Measurements from ENCODE around the gene SPAG8.
A peak's percentile ranks its signal among the peaks of the same experiment; 100 is the strongest.

Gene SPAG8

DNA sequence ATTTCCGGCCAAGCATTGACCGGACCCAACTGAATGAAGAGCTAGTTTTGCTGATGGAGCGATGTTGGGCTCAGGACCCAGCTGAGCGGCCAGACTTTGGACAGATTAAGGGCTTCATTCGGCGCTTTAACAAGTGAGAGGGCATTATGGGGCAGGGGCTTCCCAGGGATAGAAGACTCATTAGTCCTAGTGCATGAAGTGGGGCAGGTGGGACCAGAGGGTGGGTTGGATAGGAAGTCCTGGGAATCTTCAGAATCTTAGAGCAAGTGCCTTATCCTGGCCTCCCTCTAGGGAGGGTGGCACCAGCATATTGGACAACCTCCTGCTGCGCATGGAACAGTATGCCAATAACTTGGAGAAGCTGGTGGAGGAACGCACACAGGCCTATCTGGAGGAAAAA is 6.0 kb downstream of the SPAG8 start:
- DNase-seq, result no peak

DNA sequence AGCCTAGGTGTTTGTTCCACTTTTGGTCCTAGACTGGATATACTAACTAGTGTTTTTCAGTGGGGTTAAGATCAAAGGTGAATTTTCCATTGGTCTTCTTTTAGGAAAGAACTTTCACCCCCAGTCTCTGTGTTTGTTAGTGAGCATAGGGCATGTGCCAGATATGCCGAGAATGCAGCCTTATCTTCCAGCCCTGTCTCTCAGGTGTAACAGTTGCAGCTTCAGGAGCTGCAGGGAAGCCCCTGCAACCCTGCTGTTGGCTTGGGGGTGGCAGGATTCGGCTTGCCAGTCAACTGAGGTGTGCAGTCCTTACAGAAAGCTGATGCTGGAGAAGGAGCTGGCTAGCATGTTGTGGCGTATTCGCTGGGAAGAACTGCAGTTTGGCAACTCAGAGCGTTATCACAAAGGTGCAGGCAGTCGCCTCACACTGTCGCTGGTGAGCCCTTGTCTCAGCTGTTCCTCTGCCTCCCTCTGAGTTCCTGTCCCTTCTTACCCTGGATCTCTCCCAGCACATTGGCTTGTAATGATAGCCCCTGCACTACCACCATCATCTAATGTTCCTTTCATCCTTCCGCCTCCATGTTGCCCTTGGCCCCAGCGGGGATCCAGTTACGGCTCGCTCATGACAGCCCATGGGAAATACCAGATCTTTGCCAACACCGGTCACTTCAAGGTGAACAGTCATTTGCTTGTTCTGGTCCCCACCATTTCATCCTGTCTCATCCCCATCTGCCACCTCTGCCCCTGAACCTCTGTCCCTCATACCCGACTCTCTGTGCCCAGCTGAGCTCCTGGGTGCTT is 10.5 kb downstream of the SPAG8 start:
- no peak for DNase-seq

DNA sequence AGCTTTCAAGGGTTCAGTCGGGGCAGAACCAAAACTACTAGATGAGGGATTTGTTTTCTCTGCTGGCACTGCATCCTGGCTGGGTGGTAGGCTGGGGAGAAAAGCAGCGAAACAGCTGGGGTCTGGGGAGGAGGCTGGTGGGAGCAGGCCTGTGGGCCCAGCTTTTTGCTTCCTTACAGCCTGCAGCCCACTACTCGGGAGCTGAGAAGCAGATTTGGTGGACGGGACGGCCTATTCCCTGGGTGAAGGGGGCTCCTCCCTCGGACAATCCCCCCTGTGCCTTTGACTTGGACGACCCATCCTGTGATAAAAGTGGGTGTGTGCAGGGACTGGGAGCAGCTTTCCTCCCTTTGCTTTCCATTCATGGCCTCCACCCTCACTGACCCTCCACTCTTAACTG is 11.5 kb downstream of the SPAG8 start:
- no peak for DNase-seq

DNA sequence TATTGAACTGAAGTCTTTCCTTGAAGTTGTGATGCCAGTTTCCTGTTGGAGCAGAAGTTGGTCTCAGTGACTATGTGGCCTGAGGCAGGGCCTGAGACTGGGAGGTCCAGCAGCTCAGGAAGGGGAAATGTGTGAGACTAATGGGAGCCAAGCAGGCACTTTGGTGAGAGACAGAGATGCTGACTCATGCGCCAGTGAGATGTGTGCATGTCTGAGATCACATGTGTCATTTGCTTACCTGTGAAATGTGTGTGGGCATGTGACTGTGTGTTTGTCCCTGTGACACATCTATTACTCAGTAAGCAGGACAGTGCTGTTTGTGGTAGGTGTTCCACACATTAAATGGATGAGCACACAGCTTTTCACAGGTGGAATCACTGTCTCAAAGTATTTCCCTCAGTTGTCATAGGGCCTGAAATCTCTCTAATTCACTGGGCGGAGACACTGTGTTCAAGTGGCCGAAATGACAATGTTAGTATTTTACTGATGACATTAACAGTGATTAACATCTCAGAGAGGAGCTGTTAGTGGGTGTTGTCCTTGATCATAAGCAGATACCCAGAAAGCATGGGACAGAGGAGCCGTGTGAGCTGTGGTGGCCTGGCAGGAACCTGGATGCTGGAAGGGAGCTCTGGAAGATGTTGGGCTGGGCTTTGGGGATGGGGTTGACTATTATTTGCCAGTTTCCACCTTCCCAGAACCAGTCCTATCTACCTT is 13.2 kb downstream of the SPAG8 start:
- DNase-seq, result no peak

DNA sequence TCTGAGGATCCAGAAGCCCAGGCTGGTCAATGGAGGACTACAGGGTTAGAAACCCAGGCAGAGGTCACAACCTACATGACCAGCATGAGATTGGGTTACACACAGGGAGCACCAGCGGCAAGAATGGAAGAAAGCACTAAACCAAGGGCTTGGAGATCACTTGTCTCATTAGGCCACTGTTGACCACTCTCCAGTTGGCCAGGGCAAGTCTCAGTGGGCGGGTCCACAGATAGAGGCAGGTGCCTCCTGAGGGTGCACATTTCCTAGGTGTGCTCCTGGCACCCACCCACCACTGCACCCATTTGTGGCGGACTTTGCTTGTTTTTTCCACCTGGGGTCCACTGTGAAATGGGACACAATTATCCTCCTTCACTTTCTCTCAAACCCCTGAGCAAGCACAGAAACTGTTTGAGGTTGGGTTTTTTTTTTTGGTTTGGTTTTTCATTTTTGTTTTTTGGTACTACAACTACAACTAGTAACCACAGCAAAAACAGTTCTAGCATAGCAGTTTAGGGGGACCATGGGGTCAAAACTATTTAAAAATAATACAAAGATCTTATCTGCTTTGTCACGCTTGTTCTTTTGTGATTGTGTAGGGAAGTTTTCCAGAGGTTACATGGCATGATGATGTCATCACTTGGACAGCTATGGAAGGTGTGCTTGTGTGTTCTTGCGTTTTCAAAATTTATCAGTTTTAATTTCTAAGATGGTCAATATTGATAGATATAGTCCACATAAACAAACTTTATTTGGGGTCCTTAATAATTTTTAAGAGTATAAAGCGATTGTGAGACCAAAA is 14.6 kb downstream of the SPAG8 start:
- DNase-seq, result no peak

DNA sequence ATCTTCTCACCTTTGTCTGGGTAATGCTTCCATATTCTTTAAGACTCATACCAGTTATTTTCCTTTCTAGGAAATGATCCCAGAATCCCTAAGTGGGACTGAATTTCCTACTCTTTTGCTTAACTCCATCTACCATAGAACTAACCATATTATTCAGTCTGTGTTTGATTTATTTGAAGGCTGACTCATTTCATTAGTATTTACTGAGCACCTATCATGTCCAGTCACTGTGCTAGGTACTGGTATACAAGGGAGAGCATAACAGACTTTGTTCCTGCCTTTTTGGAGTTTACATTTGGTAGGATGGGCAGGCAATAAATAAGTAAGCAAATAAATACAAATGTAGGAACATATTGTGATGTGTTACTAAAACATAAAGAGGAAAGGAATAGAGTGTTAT is 16.4 kb downstream of the SPAG8 start:
- DNase-seq, result no peak

DNA sequence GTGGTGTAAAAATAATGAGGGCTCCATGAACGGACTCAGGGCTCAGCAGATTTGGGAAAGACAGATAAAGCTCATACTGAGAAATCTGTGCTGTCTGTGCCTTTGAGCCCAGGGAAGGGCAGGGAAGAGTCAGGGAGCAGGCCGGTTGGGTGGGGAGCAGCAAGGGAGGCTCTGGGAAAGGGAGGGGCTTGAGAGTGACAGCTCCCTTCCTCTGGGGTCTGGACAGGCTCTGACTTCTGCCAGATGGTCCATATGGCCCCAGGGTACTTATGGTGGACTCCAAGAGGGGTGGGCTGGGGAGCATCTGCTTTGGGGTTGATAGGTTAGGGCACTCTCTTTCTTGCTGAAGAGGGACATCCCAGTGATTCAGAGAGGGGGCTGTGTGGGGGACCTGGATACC is 18.6 kb downstream of the SPAG8 start:
- no peak for DNase-seq

DNA sequence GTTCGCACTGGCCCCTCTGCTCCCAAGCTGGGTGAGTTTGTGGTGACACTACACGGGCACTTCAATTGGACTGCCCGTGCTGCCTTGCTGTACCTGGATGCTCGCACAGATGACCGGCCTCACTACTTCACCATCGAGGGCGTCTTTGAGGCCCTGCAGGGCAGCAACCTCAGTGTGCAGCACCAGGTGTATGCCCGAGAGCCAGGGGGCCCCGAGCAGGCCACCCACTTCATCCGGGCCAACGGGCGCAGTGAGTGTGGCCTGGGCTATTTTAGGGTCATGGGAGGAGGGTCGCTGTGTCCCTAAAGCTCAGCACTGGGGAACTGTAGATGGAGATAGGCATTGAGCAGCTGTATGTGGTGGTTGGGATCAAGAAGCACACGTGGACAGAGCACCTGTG is 19.2 kb downstream of the SPAG8 start:
- DNase-seq, result no peak

DNA sequence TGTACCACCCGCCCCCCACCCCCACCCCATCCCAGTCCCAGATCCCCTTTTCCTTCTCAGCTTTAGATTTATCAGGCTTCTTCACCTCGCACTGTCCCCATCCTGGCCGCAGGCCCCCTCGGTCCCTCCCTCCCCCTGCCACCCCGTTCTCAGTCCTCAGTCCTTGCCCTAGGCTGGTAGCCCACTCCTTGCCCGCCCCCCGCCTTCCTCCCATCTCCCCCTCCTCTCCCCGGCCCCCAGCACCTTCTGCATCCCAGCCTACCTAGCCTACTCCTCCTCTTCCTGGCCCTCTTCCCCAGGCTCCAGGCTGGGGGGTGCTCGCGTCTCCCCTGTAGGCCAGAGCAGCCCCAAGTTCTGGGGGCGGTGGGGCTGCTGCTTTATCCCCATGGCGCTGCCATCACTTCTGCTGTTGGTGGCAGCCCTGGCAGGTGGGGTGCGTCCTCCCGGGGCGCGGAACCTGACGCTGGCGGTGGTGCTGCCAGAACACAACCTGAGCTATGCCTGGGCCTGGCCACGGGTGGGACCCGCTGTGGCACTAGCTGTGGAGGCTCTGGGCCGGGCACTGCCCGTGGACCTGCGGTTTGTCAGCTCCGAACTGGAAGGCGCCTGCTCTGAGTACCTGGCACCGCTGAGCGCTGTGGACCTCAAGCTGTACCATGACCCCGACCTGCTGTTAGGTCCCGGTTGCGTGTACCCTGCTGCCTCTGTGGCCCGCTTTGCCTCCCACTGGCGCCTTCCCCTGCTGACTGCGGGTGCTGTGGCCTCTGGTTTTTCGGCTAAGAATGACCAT is 19.8 kb downstream of the SPAG8 start:
- DNase-seq, result no peak

DNA sequence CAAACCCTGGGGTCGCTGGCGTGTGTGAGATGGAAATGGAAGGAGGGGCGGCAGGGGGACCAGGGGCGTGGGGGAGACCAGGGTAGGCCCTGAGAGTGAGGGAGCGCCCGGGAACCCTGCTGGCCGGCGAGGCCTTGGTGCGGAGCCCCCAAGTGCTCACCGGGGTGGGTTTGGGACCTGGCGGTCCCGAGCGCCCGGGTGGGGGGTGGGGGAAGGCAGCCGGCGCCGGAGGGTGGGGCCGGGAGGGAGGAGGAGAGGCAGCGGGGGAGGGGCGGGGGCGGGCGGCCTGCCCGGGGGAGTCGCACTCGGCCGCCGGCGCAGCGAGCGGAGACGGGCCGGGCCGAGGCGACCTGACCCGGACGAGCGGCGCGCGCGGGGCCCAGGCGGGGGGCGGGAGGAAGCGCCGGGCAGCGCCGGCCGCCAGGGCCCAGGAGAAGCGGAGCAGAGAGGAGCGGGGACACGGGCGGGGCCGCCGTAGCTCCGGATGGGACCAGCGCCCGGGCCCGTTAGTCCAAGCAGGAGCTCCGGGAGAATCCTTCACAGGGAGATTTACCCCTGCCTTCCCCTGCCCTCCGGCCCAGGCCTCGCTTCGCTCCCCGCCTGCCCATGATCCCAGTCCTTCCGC is 20.7 kb downstream of the SPAG8 start, which contains the start of gene NPR2:
Gene NPR2 (plus strand): TSS at position 295 of the 625 bp plus-strand sequence. CDS start 818 bp downstream, outside the sequence.
- DNase-seq, result no peak

DNA sequence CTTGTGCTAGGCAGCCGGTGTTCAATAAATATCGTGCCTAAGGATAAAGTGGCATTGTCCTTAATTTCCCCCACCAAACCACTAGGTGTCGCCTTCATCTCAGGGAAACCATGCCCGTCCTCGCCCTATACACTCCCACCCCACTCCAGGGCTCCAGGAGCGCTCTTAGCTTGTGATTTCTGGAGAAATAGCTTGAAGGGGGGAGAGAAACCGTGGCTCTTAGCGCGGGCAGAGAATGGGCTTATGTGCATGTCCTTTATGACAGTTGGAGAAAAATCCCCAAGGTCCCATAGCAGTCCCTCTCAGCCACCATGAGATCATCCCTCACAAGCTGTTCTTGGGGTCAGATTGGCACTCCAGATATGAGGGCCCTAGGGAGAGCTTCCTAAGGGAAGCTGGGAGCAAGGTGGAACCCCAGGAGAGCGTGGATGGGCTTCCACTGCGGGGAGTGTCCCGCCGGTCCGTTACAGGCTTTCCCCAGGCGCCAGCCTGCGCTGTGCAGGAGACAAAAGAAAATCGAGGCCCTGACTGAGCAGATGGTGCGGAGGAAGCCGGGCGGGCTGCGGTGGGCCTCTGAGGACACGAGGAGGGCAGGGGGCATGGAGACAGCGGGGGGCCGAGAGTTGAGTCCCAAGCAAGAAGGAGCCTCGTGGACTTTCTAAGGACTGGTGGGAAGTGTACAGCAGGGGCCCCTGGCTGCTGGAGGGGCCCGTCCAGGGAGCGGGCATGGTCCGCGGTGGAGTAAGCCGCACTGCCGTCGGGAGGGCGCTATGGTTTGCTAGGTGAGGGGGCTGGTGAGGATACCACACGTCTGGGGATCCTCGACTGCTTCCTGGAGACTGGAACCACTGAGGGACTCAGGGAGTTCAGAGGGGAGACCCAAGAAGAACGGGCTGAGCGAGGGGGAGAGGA is 21.4 kb downstream of the SPAG8 start:
- peak; percentile 50 for DNase-seq

DNA sequence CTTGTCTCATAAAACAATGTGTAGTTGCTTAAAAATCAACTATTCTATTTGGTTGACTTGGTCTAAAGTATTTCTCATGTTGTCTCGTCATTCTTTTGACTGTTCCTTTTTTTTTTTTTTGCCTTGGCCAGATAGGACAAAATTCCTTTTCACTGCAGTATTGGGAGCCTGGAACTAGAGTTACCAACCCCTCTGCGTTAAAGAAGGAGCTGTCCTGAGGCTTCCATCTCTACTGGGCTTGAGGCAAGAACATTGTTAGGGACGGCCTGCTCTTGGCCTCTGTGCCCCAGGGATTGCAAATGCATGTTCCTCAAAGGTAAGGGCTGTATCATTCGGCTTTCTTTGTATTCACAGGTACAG is 22.1 kb downstream of the SPAG8 start:
- DNase-seq, result no peak

DNA sequence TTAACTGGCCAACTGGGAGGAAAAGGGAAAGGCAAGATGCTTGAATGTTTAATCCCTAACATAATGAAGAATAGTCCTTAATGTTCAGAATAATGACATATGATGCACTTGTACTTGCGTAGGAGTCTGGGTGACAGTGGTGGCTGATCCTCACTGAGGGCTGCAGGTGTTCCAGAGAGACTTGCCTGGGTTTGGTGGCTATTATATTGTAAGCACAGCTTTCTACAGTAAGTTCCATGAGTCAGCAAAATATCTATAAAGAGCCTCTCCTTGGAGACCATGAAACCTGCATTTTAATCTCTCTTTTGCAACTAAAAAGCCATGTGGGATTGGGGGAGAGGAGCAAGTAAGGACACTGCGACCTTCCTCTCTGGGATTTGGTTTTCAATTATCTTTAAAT is 22.5 kb downstream of the SPAG8 start:
- DNase-seq, result no peak

DNA sequence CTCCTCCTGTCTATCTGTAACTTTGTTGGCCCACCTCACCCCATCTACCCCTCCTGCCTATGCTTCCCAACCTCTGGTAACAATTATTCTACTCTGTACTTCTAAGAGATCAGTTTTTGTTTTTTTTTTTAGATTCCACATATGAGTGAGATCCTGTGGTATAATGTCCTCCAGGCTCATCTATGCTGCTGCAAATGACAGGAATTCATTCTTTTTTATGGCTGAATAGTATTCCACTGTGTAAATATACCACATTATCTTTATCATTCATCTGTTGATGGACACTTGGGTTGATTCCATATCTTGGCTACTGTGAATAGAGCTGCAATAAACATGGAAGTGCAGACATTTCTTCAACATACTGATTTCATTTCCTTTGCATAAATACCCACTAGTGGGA is 28.6 kb downstream of the SPAG8 start:
- DNase-seq, result no peak

DNA sequence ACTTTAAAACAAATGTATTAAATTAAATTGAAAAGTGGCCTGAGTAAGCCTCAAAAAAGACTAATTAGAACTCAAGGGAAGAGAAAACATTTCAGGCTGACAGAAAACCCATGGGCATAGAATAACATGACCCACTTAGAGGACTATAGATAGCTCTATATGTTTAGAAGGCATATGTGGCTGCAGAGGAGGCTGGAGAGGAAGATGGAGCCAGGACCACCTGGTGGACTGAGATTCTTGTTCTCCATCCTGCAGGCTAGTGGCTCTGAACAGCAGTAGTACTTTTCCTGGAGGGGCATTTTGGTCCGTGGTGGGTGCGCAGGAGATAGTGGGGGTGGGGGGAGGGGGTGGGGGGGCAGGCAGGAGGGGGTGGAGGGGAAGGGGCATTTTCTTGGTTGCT is 31.0 kb downstream of the SPAG8 start:
- DNase-seq, result no peak

DNA sequence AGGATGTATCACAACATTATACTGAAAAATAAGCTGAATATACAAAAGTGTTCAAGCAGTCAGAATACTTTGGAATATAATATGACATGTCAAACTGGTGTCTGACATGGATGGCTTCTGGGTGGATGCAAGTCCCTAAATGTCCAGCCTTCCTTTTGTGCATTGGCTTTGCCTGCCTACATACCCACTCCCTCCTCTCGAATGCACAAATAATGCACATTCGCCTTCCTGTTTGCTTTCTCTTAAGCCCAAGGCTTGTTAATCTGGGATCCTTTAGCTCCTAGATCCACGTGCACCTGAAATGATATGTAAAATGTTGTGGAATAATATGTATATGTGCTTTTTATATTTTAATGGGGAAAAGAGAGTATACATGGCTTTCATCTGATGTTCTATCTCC is 33.6 kb downstream of the SPAG8 start:
- no peak for DNase-seq

DNA sequence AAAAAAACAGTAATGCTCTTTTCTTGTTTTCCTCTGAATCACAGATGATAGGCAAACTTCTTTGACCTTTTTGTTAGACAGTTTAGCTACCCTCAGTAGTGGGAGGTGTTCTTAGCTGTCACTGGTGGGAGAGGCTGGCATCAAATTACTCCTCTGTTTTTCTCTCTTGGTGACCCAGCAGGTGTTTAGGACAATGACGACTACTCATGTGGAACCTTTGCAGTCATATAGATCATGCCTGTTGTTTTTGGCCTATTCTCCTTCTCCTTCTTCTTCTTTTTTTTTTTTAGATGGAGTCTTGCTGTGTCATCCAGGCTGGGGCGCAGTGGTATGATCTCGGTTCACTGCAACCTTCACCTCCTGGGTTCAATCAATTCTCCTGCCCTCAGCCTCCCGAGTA is 36.0 kb downstream of the SPAG8 start:
- DNase-seq, result no peak

DNA sequence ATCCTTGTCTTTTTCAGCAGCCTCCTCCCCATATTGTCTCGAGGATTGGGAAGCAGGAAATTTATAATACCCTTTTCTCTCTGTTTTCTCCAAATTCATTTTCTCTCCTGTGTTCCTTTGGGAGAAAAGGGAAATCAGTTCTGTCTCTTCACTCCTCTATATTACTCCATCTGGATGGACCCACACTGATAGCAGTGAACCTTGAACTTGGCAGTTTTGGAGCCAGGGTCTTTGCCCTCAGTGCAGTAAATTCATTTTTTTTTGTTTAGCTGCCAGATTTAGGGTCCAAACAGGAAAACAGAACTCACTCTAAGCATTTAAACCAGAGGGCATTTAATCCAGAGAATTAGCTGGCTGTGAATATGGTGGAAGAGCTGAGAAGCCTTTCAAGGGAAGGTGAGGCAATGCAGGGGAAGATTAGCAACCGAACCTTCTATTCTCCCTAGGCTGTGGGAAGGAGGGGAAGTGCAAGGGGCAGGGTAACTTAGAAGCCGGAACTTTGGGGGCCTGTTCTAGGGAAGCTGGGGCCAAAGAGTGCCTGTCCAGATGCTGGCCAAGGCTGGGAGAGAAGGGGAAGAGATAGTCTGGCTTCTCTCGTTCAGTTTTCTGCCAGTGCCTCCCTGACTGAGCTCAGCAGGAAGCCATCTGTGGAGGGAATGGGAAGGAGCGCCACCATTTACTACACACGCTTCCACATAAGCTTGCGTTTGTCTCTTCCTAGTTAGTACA is 37.0 kb downstream of the SPAG8 start:
- DNase-seq, result no peak

DNA sequence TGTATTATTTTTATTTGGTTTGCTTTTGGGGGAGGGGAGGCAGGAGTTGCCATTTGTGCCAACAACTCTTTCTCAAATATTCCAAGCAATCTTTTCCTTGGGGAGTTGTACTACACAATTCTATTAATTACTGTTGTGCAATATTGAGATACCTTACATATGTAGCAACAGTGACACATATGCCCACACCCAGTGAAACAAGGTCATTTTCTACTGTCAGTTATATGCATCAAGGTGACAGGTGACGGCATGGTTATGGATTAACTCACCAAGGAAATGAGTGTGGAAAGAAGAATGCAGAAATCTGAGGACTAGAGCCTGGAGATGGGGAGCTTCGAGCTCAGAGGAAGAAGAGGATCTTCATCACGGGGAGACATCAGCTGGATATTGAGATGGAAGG is 40.1 kb downstream of the SPAG8 start:
- DNase-seq, result no peak

DNA sequence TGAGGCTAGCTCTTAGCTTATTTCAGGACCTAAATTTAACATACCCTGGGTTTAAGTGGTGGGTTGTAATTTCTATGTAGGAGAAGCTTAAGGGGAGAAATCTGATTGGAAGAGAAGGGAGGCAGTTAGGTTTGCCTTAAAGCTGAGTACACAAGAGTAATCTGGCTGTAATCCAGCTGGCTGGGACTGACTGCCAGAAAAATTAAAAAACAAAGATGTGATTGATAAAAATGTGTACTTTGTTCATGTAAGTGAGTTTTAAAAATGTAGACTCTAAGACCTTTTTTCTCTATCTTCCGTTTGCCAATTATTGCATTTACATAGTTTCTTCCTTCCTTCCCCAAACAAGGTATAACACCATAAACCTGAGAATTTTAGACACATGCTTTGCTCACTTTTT is 40.5 kb downstream of the SPAG8 start:
- no peak for DNase-seq

DNA sequence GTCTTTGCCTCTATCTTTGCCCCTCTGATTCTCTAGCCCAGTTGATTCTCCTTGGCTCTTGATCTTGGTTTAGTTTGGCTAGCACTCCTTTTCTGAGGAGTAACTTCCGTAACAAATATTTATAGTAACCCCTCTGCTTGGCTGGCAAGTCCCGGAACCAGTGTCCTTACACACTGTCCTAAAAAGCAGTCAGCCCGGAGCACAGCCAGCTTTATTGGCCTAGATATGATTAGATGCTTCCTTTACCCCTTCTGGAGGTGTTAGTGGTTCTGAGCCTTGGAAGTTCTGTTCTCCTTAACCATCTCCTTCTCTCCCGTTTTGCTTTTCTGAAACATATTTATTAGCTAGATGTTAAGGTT is 41.0 kb downstream of the SPAG8 start:
- DNase-seq, result no peak
